Body of pancreas (tissue), 4 donors: ENCODE results near the gene PPFIBP2. TPM values are rescaled to one million over a fixed set of nuclear protein-coding genes. Genes with fewer than 3 reads are reported as not detected.

ENCODE experiments used
- ATAC-seq: fragments of 150-250 bp; one replicate; pipeline ENCODE4 v1.9.1; 2016
- DNase-seq, 4 donors: peaks; one replicate each; pipeline ENCODE4 v3.0.0-alpha.2; 2019
- H3K27ac ChIP-seq, 4 donors: fragments of 200-600 bp; sonication (generic); 1 replicate in 3 of 4; 2 replicates in 1 of 4; pipeline versions ENCODE4 v1.5.1 to v1.6.1; 2016 to 2019; ENCODE audit warnings: mild to moderate bottlenecking in 1 of 4, mixed read lengths in 1 of 4, moderate library complexity in 1 of 4
- H3K27me3 ChIP-seq, 2 donors: fragments of 200-600 bp; sonication (generic); one replicate each; pipeline ENCODE4 v1.6.0; 2016; ENCODE audit warnings: mild to moderate bottlenecking in 1 of 2
- H3K36me3 ChIP-seq, 2 donors: fragments of 200-600 bp; sonication (generic); replicated peaks in 1 of 2; 2 replicates each; pipeline ENCODE4 v1.5.1; 2016; ENCODE audit warnings: low read depth in 2 of 2; ENCODE audit not compliant: insufficient read depth in 1 of 2
- H3K4me1 ChIP-seq: fragments of 200-600 bp; sonication (generic); one replicate; pipeline ENCODE4 v1.6.0; 2016
- H3K4me3 ChIP-seq, 2 donors: fragments of 200-600 bp; sonication (generic); 1 replicate in 1 of 2; 2 replicates in 1 of 2; pipeline ENCODE4 v1.5.1; 2016 to 2019
- H3K9me3 ChIP-seq, 3 donors: fragments of 200-600 bp; sonication (generic); 1 replicate in 2 of 3; 2 replicates in 1 of 3; pipeline ENCODE4 v1.5.1; 2016
- POLR2A ChIP-seq, 3 donors: fragments of 450-650 bp; IDR thresholded peaks; one replicate each; pipeline ENCODE4 v1.6.1; 2016; ENCODE audit warnings: antibody characterized with exemption in 3 of 3, mild to moderate bottlenecking in 2 of 3
- WGBS, 2 donors: methylation state at CpG; one replicate each; pipeline ENCODE4 v1.1.5; 2017; 5-methylcytosine and 5-hydroxymethylcytosine counted together
- intact Hi-C: fragments of 100-400 bp; cut with DNase I; formaldehyde crosslinking; loops from one replicate; pipeline ENCODE4 v1.15.1; 2023
- total RNA-seq, 2 donors: library from RNA; depleted of rRNA; stranded (reverse); fragments of >200 nt; gene quantifications; one replicate each; pipeline ENCODE4 v1.1.0, GENCODE V29; 2016
- TF ChIP-seq, protein P1 (sequence below), 7 experiments: fragments of 450-650 bp in 4 of 7; fragments of 200-600 bp in 3 of 7; sonication (generic) in 3 of 7; IDR thresholded peaks; one replicate each; pipeline ENCODE4 v1.5.1; 2016 to 2019; ENCODE audit warnings: antibody characterized with exemption in 7 of 7

Gene PPFIBP2
- total RNA-seq, 2 donors from 2014 or later, result 34.9 to 35.3 TPM

DNA sequence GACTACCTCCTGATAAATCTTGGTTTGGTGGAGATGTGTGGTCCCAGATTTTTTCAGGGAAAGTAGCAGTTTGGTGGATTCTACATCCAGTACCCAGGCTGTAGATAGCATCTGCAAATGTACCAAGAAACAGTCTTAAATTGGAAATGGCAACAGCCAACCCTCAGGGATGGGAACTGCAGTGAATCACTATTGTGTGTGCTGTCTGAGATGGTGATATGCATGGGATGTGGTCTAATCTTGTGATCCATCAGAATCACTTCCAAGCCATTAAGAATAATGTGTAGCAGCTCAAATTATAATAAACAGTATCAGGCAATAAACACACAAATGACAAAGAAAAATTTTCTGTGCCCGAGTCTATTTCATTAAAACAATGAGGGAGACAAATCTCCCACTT lies 25.1 kb upstream of the PPFIBP2 start:
- Histone ChIP-seq H3K27ac (no peak overlapping the region), H3K27me3 (no peaks in the 10 kb centered on the region), H3K9me3 (no peaks in the 10 kb centered on the region), H3K36me3 (no peaks in the 10 kb centered on the region), H3K4me1 (peaks cover 4% of the 10 kb centered on the region), H3K4me3 (no peak overlapping the region)
- DNase-seq, result no peak
- intact Hi-C loops, result no loop called here
- no peak for TF ChIP-seq POLR2A (IDR thresholded peaks at IDR 0.05)
- TF ChIP-seq, protein P1, sequence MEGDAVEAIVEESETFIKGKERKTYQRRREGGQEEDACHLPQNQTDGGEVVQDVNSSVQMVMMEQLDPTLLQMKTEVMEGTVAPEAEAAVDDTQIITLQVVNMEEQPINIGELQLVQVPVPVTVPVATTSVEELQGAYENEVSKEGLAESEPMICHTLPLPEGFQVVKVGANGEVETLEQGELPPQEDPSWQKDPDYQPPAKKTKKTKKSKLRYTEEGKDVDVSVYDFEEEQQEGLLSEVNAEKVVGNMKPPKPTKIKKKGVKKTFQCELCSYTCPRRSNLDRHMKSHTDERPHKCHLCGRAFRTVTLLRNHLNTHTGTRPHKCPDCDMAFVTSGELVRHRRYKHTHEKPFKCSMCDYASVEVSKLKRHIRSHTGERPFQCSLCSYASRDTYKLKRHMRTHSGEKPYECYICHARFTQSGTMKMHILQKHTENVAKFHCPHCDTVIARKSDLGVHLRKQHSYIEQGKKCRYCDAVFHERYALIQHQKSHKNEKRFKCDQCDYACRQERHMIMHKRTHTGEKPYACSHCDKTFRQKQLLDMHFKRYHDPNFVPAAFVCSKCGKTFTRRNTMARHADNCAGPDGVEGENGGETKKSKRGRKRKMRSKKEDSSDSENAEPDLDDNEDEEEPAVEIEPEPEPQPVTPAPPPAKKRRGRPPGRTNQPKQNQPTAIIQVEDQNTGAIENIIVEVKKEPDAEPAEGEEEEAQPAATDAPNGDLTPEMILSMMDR (IDR thresholded peaks at IDR 0.05), result no peak
- ATAC-seq, result no peak
- 51 to 82% methylated on average over 1 of the region's 1 CpG for WGBS, 2 donors

- intact Hi-C loops, result no loop called here
- no peak overlapping the region for H3K27ac ChIP-seq
- TF ChIP-seq, protein P1 (IDR thresholded peaks at IDR 0.05), result no peak
- TF ChIP-seq POLR2A (IDR thresholded peaks at IDR 0.05), result no peak
- no peak overlapping the region for H3K4me3 ChIP-seq
- ATAC-seq (no peak), DNase-seq (no peak)
- no peaks in the 10 kb centered on the region for H3K9me3 ChIP-seq
- H3K4me1 ChIP-seq, result peaks cover 4% of the 10 kb centered on the region
- 82 to 88% methylated on average over 2 of the region's 2 CpGs for WGBS, 2 donors
- no peaks in the 10 kb centered on the region for H3K27me3 ChIP-seq
- no peaks in the 10 kb centered on the region for H3K36me3 ChIP-seq
Measured at GRCh38 chr11:7489376-7489775, 24.4 kb upstream of the PPFIBP2 start.

- TF ChIP-seq POLR2A (IDR thresholded peaks at IDR 0.05), result no peak
- TF ChIP-seq, protein P1 (IDR thresholded peaks at IDR 0.05), result no peak
- Histone ChIP-seq H3K9me3 (no peaks in the 10 kb centered on the region), H3K4me3 (no peak overlapping the region), H3K4me1 (peaks cover 4% of the 10 kb centered on the region), H3K27ac (no peak overlapping the region), H3K36me3 (no peaks in the 10 kb centered on the region), H3K27me3 (no peaks in the 10 kb centered on the region)
- DNase-seq (peak in 1 of 4 donors; percentile 17), ATAC-seq (no peak)
- WGBS, 2 donors, result 89 to 91% methylated on average over 4 of the region's 4 CpGs
- intact Hi-C loops, result no loop called here
Measured at GRCh38 chr11:7490054-7490453, 23.7 kb upstream of the PPFIBP2 start.

- 84 to 91% methylated on average over 1 of the region's 1 CpG for WGBS, 2 donors
- Histone ChIP-seq H3K4me3 (no peak overlapping the region), H3K27ac (no peak overlapping the region), H3K9me3 (no peaks in the 10 kb centered on the region), H3K4me1 (peaks cover 4% of the 10 kb centered on the region), H3K27me3 (no peaks in the 10 kb centered on the region), H3K36me3 (no peaks in the 10 kb centered on the region)
- no peak for DNase-seq
- no peak for ATAC-seq
- TF ChIP-seq, protein P1 (IDR thresholded peaks at IDR 0.05), result no peak
- TF ChIP-seq POLR2A (IDR thresholded peaks at IDR 0.05), result no peak
- intact Hi-C loops, result no loop called here
Measured at GRCh38 chr11:7490535-7490934, 23.3 kb upstream of the PPFIBP2 start.

DNA sequence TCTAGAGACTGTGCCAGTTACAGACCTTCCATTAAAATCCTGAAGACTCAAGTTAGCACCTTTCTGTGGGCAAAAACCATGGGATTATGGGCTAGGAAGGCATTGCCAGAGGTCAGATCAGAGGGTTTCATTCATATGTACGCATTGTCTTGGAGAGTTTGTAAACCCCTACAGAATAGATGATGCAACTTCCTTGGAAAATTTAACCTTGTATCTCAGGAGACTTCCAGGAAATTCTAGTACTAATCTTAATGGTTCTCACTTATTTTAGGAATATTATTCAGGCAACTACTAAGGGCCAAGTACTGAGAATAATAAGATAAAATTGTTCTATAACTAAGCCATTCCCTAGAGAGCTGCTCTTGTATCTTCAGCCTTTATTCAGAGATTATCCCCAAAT lies 21.5 kb upstream of the PPFIBP2 start:
- Histone ChIP-seq H3K4me1 (no peaks in the 10 kb centered on the region), H3K27me3 (no peaks in the 10 kb centered on the region), H3K9me3 (no peaks in the 10 kb centered on the region), H3K4me3 (no peak overlapping the region), H3K27ac (no peak overlapping the region), H3K36me3 (no peaks in the 10 kb centered on the region)
- DNase-seq, result no peak
- TF ChIP-seq, protein P1 (IDR thresholded peaks at IDR 0.05), result no peak
- TF ChIP-seq POLR2A (IDR thresholded peaks at IDR 0.05), result no peak
- WGBS, 2 donors, result 82 to 85% methylated on average over 1 of the region's 1 CpG
- no peak for ATAC-seq
- intact Hi-C loops, result no loop called here
